Retina (tissue), 1 donor: ENCODE measurements around the gene ZNF536.

Experiments
- DNase-seq: peaks from one replicate; pipeline ENCODE4 v3.0.0-alpha.2; 2016

ZNF536 gene

GRCh38 chr19:30539981-30540380, 167.8 kb downstream of the ZNF536 start:
- no peak for DNase-seq

- no peak for DNase-seq
Observed at GRCh38 chr19:30540761-30541160, 168.6 kb downstream of the ZNF536 start.

GRCh38 chr19:30541575-30541974, 169.4 kb downstream of the ZNF536 start:
- DNase-seq: no peak

- no peak for DNase-seq
Observed at GRCh38 chr19:30543243-30543945, 171.2 kb downstream of the ZNF536 start.

- no peak for DNase-seq
Observed at GRCh38 chr19:30545752-30546151, 173.6 kb downstream of the ZNF536 start.

- no peak for DNase-seq
Observed at GRCh38 chr19:30546332-30546731, 174.1 kb downstream of the ZNF536 start.

- no peak for DNase-seq
Observed at GRCh38 chr19:30547246-30547645, 175.1 kb downstream of the ZNF536 start.

- no peak for DNase-seq
Observed at GRCh38 chr19:30549151-30549550, 177.0 kb downstream of the ZNF536 start.

GRCh38 chr19:30551271-30551670, 179.1 kb downstream of the ZNF536 start:
- no peak for DNase-seq

GRCh38 chr19:30552593-30552992, 180.4 kb downstream of the ZNF536 start:
- DNase-seq: no peak

GRCh38 chr19:30555075-30555790, 183.0 kb downstream of the ZNF536 start:
- no peak for DNase-seq

GRCh38 chr19:30555791-30556110, 183.6 kb downstream of the ZNF536 start:
- no peak for DNase-seq

GRCh38 chr19:30556230-30556711, 184.1 kb downstream of the ZNF536 start:
- DNase-seq: peak; percentile 10

GRCh38 chr19:30557212-30557611, 185.0 kb downstream of the ZNF536 start:
- no peak for DNase-seq

GRCh38 chr19:30557927-30558557, 185.9 kb downstream of the ZNF536 start:
- DNase-seq: no peak

GRCh38 chr19:30558793-30559192, 186.6 kb downstream of the ZNF536 start:
- DNase-seq: no peak

- DNase-seq: no peak
Observed at GRCh38 chr19:30559446-30559845, 187.3 kb downstream of the ZNF536 start.

GRCh38 chr19:30562981-30563380, 190.8 kb downstream of the ZNF536 start:
- no peak for DNase-seq

GRCh38 chr19:30563691-30564090, 191.5 kb downstream of the ZNF536 start:
- no peak for DNase-seq

GRCh38 chr19:30564551-30565011, 192.4 kb downstream of the ZNF536 start:
- no peak for DNase-seq

GRCh38 chr19:30565636-30566035, 193.5 kb downstream of the ZNF536 start:
- DNase-seq: no peak

- DNase-seq: no peak
Observed at GRCh38 chr19:30566681-30567420, 194.7 kb downstream of the ZNF536 start.
